ENCODE measurements around the gene STON2. TPM values are rescaled to one million over a fixed set of nuclear protein-coding genes. Genes with fewer than 3 reads are reported as not detected.

The STON2 gene
- total and polyA plus RNA-seq, 7 donors = 4.8 to 147 (median 37.4) TPM

GRCh38 chr14:81329640-81330381 lies 70.3 kb downstream of the STON2 start:
- H3K9me3 ChIP-seq = no peaks in the 10 kb centered on the region
- 79 to 88% (median 81%) methylated on average over 9 of the region's 9 CpGs for WGBS, 3 donors
- no peak for TF ChIP-seq CTCF (IDR thresholded peaks at IDR 0.05)
- no peak for DNase-seq
- H3K4me1 ChIP-seq = peaks cover 3% of the 10 kb centered on the region
- H3K27me3 ChIP-seq (ENCODE audit: insufficient read depth in 3 of 3, low read length in 2 of 3) = no peaks in the 10 kb centered on the region
- no peak overlapping the region for H3K4me3 ChIP-seq
- no peak for ATAC-seq
- no peak overlapping the region for H3K27ac ChIP-seq
- intact Hi-C loops (cut with DNase I) = no loop called here
- H3K36me3 ChIP-seq (ENCODE audit: insufficient read depth in 1 of 2, low read depth in 1 of 2) = no peaks in the 10 kb centered on the region

- no peak for ATAC-seq
- no peak for DNase-seq
- intact Hi-C loops (cut with DNase I) = no loop called here
Measured at GRCh38 chr14:81326451-81326850, 73.7 kb downstream of the STON2 start.

GRCh38 chr14:81324011-81324410 lies 76.1 kb downstream of the STON2 start:
- Histone ChIP-seq H3K4me3 (no peak overlapping the region), H3K4me1 (no peaks in the 10 kb centered on the region), H3K36me3 (ENCODE audit: insufficient read depth in 1 of 2, low read depth in 1 of 2) (no peaks in the 10 kb centered on the region), H3K9me3 (no peaks in the 10 kb centered on the region), H3K27ac (no peak overlapping the region), H3K27me3 (ENCODE audit: insufficient read depth in 3 of 3, low read length in 2 of 3) (no peaks in the 10 kb centered on the region)
- 55 to 70% (median 69%) methylated on average over 11 of the region's 11 CpGs for WGBS, 3 donors
- ATAC-seq (peak; percentile 34 to 44 (median 35)), DNase-seq (no peak)
- intact Hi-C loops (cut with DNase I) = no loop called here
- TF ChIP-seq CTCF (IDR thresholded peaks at IDR 0.05) = no peak

More at GRCh38 chr14:81326451-81326850, 73.7 kb downstream of the STON2 start:
- Histone ChIP-seq H3K36me3 (ENCODE audit: insufficient read depth in 1 of 2, low read depth in 1 of 2) (no peaks in the 10 kb centered on the region), H3K9me3 (no peaks in the 10 kb centered on the region), H3K27ac (no peak overlapping the region), H3K4me1 (peaks cover 3% of the 10 kb centered on the region), H3K27me3 (ENCODE audit: insufficient read depth in 3 of 3, low read length in 2 of 3) (no peaks in the 10 kb centered on the region), H3K4me3 (no peak overlapping the region)
- WGBS, 3 donors = 62 to 85% (median 78%) methylated on average over 2 of the region's 2 CpGs
- no peak for TF ChIP-seq CTCF (IDR thresholded peaks at IDR 0.05)

DNA sequence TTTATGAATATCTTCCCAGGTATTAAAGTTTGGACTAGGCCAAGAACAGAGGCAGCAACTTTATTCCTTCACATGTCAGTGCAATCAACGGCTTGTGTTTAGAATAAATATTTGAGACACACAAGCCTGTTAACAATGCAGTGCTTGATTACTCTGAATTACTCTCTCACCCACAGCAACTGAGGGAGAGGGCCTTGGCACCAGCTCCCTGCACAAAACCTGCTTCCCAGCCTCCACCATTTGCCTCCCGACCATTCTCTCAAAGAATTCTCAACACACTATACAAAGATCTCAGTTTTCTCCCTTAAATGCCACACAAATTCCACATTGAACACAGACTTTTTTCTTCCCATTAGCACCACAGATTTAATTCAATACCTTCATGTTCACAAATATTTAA lies 77.0 kb downstream of the STON2 start:
- no peak for ATAC-seq
- H3K27ac ChIP-seq = no peak overlapping the region
- H3K4me1 ChIP-seq = no peaks in the 10 kb centered on the region
- intact Hi-C loops (cut with DNase I) = no loop called here
- H3K9me3 ChIP-seq = no peaks in the 10 kb centered on the region
- DNase-seq = no peak
- TF ChIP-seq CTCF (IDR thresholded peaks at IDR 0.05) = no peak
- H3K27me3 ChIP-seq (ENCODE audit: insufficient read depth in 3 of 3, low read length in 2 of 3) = no peaks in the 10 kb centered on the region
- H3K4me3 ChIP-seq = no peak overlapping the region
- 36 to 68% (median 47%) methylated on average over 2 of the region's 2 CpGs for WGBS, 3 donors
- H3K36me3 ChIP-seq (ENCODE audit: insufficient read depth in 1 of 2, low read depth in 1 of 2) = no peaks in the 10 kb centered on the region

GRCh38 chr14:81319946-81320345 lies 80.2 kb downstream of the STON2 start:
- TF ChIP-seq CTCF (IDR thresholded peaks at IDR 0.05) = no peak
- WGBS, 3 donors = 88 to 95% (median 94%) methylated on average over 3 of the region's 3 CpGs

More at GRCh38 chr14:81319946-81320345, 80.2 kb downstream of the STON2 start:
- Histone ChIP-seq H3K36me3 (ENCODE audit: insufficient read depth in 1 of 2, low read depth in 1 of 2) (no peaks in the 10 kb centered on the region), H3K27me3 (ENCODE audit: insufficient read depth in 3 of 3, low read length in 2 of 3) (no peaks in the 10 kb centered on the region), H3K27ac (no peak overlapping the region), H3K9me3 (no peaks in the 10 kb centered on the region), H3K4me3 (no peak overlapping the region), H3K4me1 (peaks cover 4% of the 10 kb centered on the region)
- DNase-seq (no peak), ATAC-seq (no peak)
- intact Hi-C loops (cut with DNase I) = no loop called here
